Endothelial cell (in vitro differentiated cells): Measurements from ENCODE around the gene TMEM238L. TPM values are rescaled to one million over a fixed set of nuclear protein-coding genes. Genes with fewer than 3 reads are reported as not detected.

ENCODE experiments used
- DNase-seq: peaks from one replicate; pipeline ENCODE4 v3.0.0; 2021; ENCODE audit warnings: low spot score
- H3K27ac Mint-ChIP-seq: one replicate; pipeline ENCODE4 v1.8.0; 2021; ENCODE audit warnings: mixed read lengths, inconsistent platforms; ENCODE audit not compliant: unreplicated experiment
- H3K27me3 Mint-ChIP-seq: one replicate; pipeline ENCODE4 v1.8.0; 2021; ENCODE audit warnings: mild to moderate bottlenecking, moderate library complexity, mixed read lengths, inconsistent platforms; ENCODE audit not compliant: unreplicated experiment
- H3K36me3 Mint-ChIP-seq: one replicate; pipeline ENCODE4 v1.8.0; 2021; ENCODE audit warnings: mild to moderate bottlenecking, low read depth, mixed read lengths, inconsistent platforms; ENCODE audit not compliant: unreplicated experiment
- H3K4me1 Mint-ChIP-seq: one replicate; pipeline ENCODE4 v1.8.0; 2021; ENCODE audit warnings: mild to moderate bottlenecking, mixed read lengths, inconsistent platforms; ENCODE audit not compliant: unreplicated experiment
- H3K4me3 Mint-ChIP-seq: one replicate; pipeline ENCODE4 v1.8.0; 2021; ENCODE audit warnings: mild to moderate bottlenecking, mixed read lengths, inconsistent platforms; ENCODE audit not compliant: unreplicated experiment
- H3K9me3 Mint-ChIP-seq: one replicate; pipeline ENCODE4 v1.8.0; 2021; ENCODE audit warnings: mixed read lengths, inconsistent platforms; ENCODE audit not compliant: unreplicated experiment
- total RNA-seq: library from RNA; stranded (reverse); fragmentation: NEBNext Ultra II Directional; extraction: Animal tissue kit (Norgen Biotek cat#: 25700); gene quantifications from one replicate; pipeline ENCODE4 v1.2.1, GENCODE V29; 2021; ENCODE audit not compliant: unreplicated experiment
- TF ChIP-seq, protein P1 (sequence below): fragments of 200-600 bp; sonication (generic); IDR thresholded peaks from one replicate; pipeline ENCODE4 v1.5.0; 2021; ENCODE audit warnings: antibody characterized with exemption; ENCODE audit not compliant: unreplicated experiment

Gene TMEM238L
- total RNA-seq, 1 donor from 2014 or later, result not detected

DNA sequence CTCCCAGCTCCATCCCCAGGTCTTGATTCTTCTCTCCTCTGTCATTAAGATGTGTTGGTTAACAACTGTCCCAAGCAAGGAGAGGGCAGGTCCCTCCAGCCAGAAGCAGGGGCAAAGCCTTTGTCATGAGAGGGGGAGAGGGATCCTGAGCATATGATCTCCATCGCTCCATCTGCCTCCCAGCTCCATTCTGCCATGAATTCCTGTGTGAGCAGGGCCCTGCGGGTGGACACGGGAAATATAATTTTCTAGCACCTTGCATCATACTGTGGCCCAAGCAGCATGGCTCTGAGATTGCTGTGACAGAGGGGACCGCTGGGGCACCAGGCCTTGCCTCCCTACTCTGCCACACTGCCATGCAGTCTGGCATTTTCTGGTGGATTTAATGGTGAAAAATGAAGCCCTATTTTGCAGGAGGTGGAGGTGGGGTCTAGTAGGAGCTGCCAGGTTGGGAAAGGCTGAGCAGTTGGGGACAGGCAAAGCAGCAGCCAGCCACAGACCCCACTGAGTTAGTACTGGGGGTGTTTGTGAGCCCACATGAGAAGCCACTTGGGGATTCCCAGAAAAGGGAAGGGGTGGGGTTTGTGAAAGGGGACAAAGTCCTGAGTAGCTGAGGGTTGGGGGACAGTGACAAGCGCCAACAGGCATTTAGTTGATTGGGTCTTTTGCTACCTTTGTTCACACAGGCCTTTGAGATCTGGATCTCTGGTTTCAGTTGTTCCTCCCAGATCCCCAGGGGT, 16.4 kb downstream of the TMEM238L start:
- Mint-ChIP-seq H3K27ac (no peak overlapping the region), H3K9me3 (no peaks in the 10 kb centered on the region), H3K27me3 (peaks cover 3% of the 10 kb centered on the region), H3K36me3 (no peaks in the 10 kb centered on the region), H3K4me1 (no peaks in the 10 kb centered on the region), H3K4me3 (no peak overlapping the region)
- DNase-seq, result no peak
- TF ChIP-seq, protein P1, sequence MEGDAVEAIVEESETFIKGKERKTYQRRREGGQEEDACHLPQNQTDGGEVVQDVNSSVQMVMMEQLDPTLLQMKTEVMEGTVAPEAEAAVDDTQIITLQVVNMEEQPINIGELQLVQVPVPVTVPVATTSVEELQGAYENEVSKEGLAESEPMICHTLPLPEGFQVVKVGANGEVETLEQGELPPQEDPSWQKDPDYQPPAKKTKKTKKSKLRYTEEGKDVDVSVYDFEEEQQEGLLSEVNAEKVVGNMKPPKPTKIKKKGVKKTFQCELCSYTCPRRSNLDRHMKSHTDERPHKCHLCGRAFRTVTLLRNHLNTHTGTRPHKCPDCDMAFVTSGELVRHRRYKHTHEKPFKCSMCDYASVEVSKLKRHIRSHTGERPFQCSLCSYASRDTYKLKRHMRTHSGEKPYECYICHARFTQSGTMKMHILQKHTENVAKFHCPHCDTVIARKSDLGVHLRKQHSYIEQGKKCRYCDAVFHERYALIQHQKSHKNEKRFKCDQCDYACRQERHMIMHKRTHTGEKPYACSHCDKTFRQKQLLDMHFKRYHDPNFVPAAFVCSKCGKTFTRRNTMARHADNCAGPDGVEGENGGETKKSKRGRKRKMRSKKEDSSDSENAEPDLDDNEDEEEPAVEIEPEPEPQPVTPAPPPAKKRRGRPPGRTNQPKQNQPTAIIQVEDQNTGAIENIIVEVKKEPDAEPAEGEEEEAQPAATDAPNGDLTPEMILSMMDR, result no peak

GRCh38 chr17:10785295-10785694, 18.6 kb downstream of the TMEM238L start:
- Mint-ChIP-seq H3K27me3 (peaks cover 3% of the 10 kb centered on the region), H3K36me3 (no peaks in the 10 kb centered on the region), H3K4me3 (no peak overlapping the region), H3K4me1 (no peaks in the 10 kb centered on the region), H3K27ac (no peak overlapping the region), H3K9me3 (no peaks in the 10 kb centered on the region)
- TF ChIP-seq, protein P1, result no peak
- no peak for DNase-seq

DNA sequence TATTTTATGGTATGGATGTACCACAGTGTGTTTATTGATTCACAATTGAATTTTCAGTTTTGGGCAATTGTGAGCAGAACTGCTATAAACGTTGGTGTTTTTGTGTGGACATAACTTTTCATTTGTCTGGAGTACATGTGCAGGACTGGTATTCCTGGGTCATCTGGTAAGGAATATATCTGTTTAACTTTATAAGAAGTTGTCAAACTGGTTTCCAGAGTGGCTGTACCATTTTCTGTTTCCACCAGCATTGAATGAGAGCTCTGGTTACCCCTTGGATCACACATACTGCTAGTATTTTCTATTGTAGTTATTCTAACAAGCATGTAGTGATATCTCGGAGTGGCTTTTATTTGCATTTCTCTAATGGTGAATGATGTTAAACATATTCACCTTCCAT, 24.3 kb downstream of the TMEM238L start:
- no peaks in the 10 kb centered on the region for H3K9me3 Mint-ChIP-seq
- H3K4me1 Mint-ChIP-seq, result no peaks in the 10 kb centered on the region
- no peak overlapping the region for H3K27ac Mint-ChIP-seq
- H3K27me3 Mint-ChIP-seq, result peaks cover 4% of the 10 kb centered on the region
- TF ChIP-seq, protein P1, result no peak
- H3K36me3 Mint-ChIP-seq, result no peaks in the 10 kb centered on the region
- no peak overlapping the region for H3K4me3 Mint-ChIP-seq
- DNase-seq, result no peak

DNA sequence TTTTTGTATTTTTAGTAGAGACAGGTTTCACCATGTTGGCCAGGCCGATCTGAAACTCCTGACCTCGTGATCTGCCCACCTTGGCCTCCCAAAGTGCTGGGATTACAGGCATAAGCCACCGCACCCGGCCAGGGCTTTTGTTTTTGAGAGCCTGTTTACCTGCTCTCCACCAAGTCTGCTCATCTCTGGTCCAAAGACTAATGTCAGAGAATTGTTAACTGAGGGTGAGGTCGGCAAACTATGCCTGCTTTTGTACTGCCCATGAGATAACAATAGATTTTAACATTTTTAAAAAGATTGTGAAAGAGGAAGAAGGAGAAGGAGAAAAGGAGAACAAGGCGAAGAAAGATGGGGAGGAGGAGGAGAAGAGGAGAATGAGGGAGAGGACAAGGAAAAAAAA, 26.0 kb downstream of the TMEM238L start:
- no peak overlapping the region for H3K4me3 Mint-ChIP-seq
- no peak for DNase-seq
- H3K27me3 Mint-ChIP-seq, result peaks cover 1% of the 10 kb centered on the region
- TF ChIP-seq, protein P1, result no peak
- H3K4me1 Mint-ChIP-seq, result no peaks in the 10 kb centered on the region
- H3K27ac Mint-ChIP-seq, result no peak overlapping the region
- no peaks in the 10 kb centered on the region for H3K9me3 Mint-ChIP-seq
- H3K36me3 Mint-ChIP-seq, result no peaks in the 10 kb centered on the region

GRCh38 chr17:10777131-10777807, 26.6 kb downstream of the TMEM238L start:
- Mint-ChIP-seq H3K4me3 (no peak overlapping the region), H3K27me3 (peaks cover 1% of the 10 kb centered on the region), H3K4me1 (no peaks in the 10 kb centered on the region), H3K27ac (no peak overlapping the region), H3K36me3 (no peaks in the 10 kb centered on the region), H3K9me3 (no peaks in the 10 kb centered on the region)
- TF ChIP-seq, protein P1, result no peak
- DNase-seq, result no peak
